Endothelial cell (in vitro differentiated cells): Measurements from ENCODE around the gene SF3A2. TPM values are rescaled to one million over a fixed set of nuclear protein-coding genes. Genes with fewer than 3 reads are reported as not detected.

ENCODE experiments used
- DNase-seq: peaks from one replicate; pipeline ENCODE4 v3.0.0; 2021; ENCODE audit warnings: low spot score
- H3K27ac Mint-ChIP-seq: one replicate; pipeline ENCODE4 v1.8.0; 2021; ENCODE audit warnings: mixed read lengths, inconsistent platforms; ENCODE audit not compliant: unreplicated experiment
- H3K27me3 Mint-ChIP-seq: one replicate; pipeline ENCODE4 v1.8.0; 2021; ENCODE audit warnings: mild to moderate bottlenecking, moderate library complexity, mixed read lengths, inconsistent platforms; ENCODE audit not compliant: unreplicated experiment
- H3K36me3 Mint-ChIP-seq: one replicate; pipeline ENCODE4 v1.8.0; 2021; ENCODE audit warnings: mild to moderate bottlenecking, low read depth, mixed read lengths, inconsistent platforms; ENCODE audit not compliant: unreplicated experiment
- H3K4me1 Mint-ChIP-seq: one replicate; pipeline ENCODE4 v1.8.0; 2021; ENCODE audit warnings: mild to moderate bottlenecking, mixed read lengths, inconsistent platforms; ENCODE audit not compliant: unreplicated experiment
- H3K4me3 Mint-ChIP-seq: one replicate; pipeline ENCODE4 v1.8.0; 2021; ENCODE audit warnings: mild to moderate bottlenecking, mixed read lengths, inconsistent platforms; ENCODE audit not compliant: unreplicated experiment
- H3K9me3 Mint-ChIP-seq: one replicate; pipeline ENCODE4 v1.8.0; 2021; ENCODE audit warnings: mixed read lengths, inconsistent platforms; ENCODE audit not compliant: unreplicated experiment
- CTCF ChIP-seq: fragments of 200-600 bp; sonication (generic); IDR thresholded peaks from one replicate; pipeline ENCODE4 v1.5.0; 2021; ENCODE audit warnings: antibody characterized with exemption; ENCODE audit not compliant: unreplicated experiment
- total RNA-seq: library from RNA; stranded (reverse); fragmentation: NEBNext Ultra II Directional; extraction: Animal tissue kit (Norgen Biotek cat#: 25700); gene quantifications from one replicate; pipeline ENCODE4 v1.2.1, GENCODE V29; 2021; ENCODE audit not compliant: unreplicated experiment

Gene SF3A2
- total RNA-seq, 1 donor from 2014 or later: 137 TPM

- peaks cover 12% of the 10 kb centered on the region for H3K27me3 Mint-ChIP-seq
- H3K4me3 Mint-ChIP-seq: no peak overlapping the region
- no peak for DNase-seq
- peaks cover 5% of the 10 kb centered on the region for H3K4me1 Mint-ChIP-seq
- peaks cover 11% of the 10 kb centered on the region for H3K36me3 Mint-ChIP-seq
- no peaks in the 10 kb centered on the region for H3K9me3 Mint-ChIP-seq
- H3K27ac Mint-ChIP-seq: peak overlapping the region; percentile 18
- TF ChIP-seq CTCF: no peak
Observed at GRCh38 chr19:2190848-2191455, 45.7 kb upstream of the SF3A2 start.

GRCh38 chr19:2191456-2192310 is 44.9 kb upstream of the SF3A2 start:
- DNase-seq: no peak
- peaks cover 12% of the 10 kb centered on the region for H3K27me3 Mint-ChIP-seq
- no peak overlapping the region for H3K4me3 Mint-ChIP-seq
- TF ChIP-seq CTCF: no peak
- peaks cover 13% of the 10 kb centered on the region for H3K36me3 Mint-ChIP-seq
- H3K27ac Mint-ChIP-seq: no peak overlapping the region
- H3K4me1 Mint-ChIP-seq: peaks cover 5% of the 10 kb centered on the region
- H3K9me3 Mint-ChIP-seq: no peaks in the 10 kb centered on the region

- no peak for TF ChIP-seq CTCF
- Mint-ChIP-seq H3K36me3 (peaks cover 15% of the 10 kb centered on the region), H3K9me3 (no peaks in the 10 kb centered on the region), H3K4me3 (no peak overlapping the region), H3K4me1 (no peaks in the 10 kb centered on the region), H3K27me3 (peaks cover 10% of the 10 kb centered on the region), H3K27ac (no peak overlapping the region)
- DNase-seq: no peak
Observed at GRCh38 chr19:2192862-2193261, 43.8 kb upstream of the SF3A2 start.

GRCh38 chr19:2193807-2194206 is 42.8 kb upstream of the SF3A2 start:
- Mint-ChIP-seq H3K4me1 (peaks cover 3% of the 10 kb centered on the region), H3K9me3 (no peaks in the 10 kb centered on the region), H3K4me3 (no peak overlapping the region), H3K27ac (no peak overlapping the region), H3K27me3 (peaks cover 10% of the 10 kb centered on the region), H3K36me3 (peaks cover 17% of the 10 kb centered on the region)
- DNase-seq: no peak
- TF ChIP-seq CTCF: no peak

GRCh38 chr19:2194513-2195078 is 42.0 kb upstream of the SF3A2 start:
- peaks cover 4% of the 10 kb centered on the region for H3K4me1 Mint-ChIP-seq
- TF ChIP-seq CTCF: no peak

More at GRCh38 chr19:2194513-2195078, 42.0 kb upstream of the SF3A2 start:
- Mint-ChIP-seq H3K9me3 (no peaks in the 10 kb centered on the region), H3K27me3 (peaks cover 12% of the 10 kb centered on the region), H3K36me3 (peaks cover 20% of the 10 kb centered on the region), H3K27ac (no peak overlapping the region), H3K4me3 (no peak overlapping the region)
- DNase-seq: no peak
